GM21619 (cell line): Measurements from ENCODE around the gene MFRP.

Experiments
- ATAC-seq: cut with Tn5 transposase; IDR thresholded peaks from one replicate; pipeline ENCODE4 v1.9.1; 2021; ENCODE audit not compliant: unreplicated experiment

Gene MFRP

DNA sequence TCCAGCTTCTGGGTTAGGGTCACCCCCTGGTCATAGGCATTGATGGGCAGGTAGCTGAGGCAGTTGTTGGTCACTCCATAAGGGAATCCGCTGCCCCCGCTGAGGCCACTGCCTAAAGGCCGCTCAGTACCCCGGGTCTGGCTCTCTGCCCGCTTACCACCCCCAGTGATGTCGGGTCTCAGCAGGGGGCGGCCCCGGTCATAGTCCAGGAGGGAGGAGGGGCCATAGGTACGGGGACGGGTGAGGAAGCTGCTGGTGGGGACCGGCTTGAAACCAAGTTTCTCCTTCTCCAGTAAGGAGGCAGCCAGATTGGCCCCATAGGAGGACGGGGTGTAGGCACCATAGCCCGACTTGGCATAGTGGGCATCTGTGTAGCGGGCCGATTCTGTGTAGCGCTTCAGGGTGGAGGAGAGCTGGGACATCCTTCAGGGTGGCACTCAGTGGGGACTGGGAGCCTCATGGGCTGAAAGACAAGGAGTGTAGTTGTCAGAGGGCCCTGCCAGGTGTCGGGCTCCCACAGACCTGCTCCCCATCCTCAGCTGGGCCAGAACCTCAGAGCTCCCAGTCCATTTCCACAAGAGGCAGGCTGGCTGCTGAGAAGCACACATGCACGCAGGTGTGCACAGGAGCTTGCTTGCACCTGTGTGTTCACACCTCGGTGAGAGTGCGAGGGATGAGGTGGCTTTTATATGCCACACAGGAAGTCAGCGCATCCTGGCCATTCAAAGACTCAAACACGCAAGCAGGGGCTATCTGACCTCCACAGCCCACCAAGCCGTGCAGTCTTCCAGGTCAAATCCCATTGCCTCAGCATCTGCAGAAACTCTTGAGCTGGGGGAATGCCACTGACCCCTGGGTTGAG, 26.8 kb upstream of the MFRP start:
- no peak for ATAC-seq

DNA sequence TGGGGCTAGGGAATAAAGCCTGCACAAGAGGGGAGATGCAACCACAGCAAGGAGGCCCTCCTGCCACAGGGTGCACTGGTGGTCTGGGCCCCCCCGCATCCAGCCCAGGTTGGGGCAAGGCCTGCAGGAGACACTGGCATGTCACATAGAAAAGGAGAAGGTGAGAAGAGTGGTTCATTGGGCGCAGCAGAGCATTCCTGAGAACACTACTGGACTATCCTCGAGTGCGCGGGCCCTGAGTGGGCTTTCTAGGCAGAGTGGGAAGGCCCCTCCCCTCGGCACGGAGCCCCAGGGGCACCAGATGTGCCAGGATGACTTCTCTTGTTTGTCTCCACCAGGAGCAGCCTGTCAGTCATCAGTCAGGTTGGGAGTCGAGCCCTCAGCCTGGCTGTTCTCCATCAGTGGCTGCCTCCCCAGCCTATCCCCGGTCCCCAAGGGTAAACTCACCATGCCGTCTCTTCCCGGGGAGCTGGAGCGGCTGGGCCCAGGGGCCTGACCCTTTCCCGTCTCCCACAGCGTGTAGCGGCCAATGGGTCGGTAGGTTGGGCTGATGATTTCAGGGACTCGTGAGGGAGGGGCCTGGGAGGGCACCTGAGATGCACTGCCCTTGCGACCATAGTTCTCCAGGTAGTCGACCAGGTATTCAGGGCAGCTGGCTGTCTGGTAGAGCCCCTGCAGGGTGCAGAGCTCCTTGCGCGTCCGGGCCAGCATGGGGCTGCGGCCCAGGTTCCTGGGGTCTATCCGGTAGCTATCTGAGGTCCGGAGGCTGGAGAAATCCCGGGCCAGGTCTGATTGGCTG, 26.0 kb upstream of the MFRP start:
- ATAC-seq: no peak

DNA sequence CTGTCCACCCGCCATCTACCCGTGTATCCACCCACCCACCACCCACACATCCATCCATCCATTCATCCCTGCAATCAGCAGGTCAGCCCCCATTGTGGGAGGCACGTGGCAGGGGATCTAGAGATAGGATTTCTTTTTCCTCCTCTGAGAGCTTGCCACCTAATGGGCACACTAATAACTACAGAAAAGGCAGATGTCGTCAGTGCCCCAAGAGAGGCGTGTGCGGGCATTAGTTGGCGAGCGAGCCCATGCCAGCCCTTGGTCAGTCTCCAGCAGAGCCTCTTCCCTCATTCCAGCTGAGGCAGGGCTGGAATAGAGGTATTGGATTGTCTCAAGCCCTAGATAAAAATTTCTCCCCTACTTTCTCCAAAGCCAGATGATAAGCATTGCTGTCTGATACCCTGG, 25.3 kb upstream of the MFRP start:
- no peak for ATAC-seq

DNA sequence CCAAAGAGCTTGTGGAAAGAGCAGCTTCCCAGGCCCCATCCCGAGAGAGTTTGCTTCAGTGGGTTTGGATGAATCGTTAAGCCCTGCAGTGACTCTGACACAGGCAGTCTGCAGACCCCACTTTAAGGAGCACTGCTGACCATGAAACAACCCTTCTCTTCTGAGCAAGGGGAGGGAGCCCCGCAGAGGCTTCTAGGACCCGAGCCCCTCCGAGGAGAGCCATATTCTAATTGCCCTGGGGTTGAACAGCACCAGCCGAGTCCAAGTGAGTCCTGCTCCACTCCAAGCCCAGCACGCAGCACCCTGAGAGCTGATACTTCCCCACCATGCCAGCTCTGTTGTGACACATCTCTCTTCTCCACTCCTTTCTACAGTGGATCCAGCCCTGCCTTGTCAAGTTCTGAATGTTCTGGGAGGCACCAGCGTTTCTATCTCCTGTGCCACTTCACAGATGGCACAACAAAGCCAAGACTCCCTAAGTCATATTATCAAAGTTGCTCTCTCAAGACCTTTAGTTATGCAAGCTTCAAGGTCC, 24.6 kb upstream of the MFRP start:
- no peak for ATAC-seq

DNA sequence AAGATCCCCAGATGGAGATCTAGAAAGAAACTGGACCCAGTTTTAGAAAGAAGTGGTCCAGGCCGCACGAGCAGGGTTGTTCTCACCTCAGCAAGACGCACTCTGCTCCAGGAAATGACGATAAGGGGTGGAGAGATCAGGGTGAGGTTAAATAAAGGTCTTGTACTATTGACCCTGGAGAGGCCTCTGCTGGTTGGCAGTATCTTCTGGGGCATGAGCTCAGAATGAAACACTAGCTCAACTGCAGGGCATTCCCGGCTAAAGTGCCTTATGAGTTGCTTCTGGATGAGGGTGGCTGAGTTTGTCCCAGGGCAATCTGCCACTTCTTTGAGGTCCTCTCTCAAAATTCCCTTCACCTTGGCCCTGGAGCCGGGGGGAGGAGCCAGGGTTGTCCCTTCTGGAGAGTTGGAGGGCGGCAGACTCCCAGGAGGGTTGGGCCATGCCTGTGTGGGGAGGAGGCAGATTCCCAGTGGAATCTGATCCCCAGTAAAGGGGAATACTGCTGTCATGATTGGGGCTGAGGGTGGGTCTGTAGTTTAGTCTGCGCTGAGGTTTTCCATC, 24.1 kb upstream of the MFRP start:
- no peak for ATAC-seq

DNA sequence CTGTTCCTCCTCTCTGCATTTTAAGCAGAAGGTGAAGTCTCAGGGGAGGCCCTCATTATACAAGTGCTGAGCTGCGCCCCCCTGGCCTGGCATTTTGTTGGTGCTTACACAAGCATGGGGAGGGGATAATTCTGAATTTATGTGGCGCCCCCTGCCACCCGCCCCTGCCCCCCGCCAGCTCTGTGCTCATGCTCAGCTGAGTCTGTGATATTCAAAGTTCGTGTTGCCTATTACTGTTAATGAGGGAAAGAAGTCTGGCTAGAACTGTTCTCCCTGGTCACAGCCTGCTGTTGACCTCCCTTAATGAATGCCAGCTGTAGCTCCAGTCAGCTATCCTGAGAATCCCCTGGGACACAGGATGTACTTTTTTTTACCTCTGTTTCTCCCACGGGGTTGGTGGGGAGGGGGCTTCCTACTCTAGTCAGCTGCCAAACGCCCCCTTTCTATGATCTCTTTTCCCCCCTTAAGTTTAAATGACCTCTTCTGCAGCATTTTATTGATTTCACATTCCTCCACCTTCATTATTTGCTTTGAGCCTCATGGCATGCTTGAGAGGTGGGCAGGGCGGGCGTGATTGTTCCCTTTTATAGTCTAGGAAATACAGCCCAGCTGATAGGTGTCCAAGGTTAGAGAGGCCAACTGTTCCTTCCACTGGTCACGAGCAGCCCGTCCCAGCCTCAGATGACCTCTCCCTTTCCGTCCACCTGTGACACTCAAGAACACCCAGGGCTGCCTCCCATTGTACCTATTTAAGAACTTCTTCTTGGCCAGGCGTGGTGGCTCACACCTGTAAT, 22.8 kb upstream of the MFRP start:
- ATAC-seq: no peak

DNA sequence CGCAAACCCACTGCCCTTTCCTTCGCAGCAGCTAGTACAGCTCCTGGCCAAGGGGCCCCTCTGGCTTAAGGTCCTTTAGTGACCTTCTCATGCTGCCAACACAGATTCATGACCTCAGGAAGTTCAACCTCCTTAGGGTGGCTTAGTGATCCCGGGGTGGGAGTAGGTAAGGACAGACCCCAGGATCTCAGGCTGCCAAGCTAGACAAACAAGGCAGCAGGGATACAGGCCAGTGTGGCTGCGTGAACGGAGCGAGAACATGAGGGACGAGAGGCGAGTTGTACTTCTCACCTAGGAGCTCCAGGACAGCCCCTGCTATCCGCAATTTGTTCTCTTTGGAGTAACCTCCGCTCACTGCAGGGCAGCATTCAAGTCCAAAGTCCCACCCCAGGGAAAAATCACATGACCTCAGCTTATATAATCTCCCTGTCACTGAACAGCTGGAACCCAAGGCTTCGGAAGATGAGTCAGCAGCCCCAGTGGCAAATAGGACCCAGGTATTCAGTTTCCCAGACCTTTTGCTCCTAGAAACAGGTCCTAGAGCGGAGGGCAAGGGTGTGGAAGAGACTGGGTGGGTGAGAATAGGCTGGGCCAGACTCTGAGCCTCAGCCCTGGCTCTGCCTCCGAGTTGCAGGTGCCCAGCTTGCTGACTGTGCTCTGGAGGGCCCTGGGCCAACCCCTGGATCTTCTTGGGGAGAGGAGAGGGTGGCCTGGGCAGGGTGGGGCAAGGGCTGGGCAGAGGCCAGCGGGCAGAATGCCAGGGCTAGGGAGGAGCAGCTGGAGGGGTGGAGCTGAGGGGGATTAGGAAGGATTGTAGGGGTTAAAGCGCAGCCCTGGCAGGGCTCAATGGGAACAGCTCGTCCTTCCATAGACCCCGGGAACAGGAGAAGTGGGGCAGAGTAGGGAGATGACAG, 21.9 kb upstream of the MFRP start:
- no peak for ATAC-seq

DNA sequence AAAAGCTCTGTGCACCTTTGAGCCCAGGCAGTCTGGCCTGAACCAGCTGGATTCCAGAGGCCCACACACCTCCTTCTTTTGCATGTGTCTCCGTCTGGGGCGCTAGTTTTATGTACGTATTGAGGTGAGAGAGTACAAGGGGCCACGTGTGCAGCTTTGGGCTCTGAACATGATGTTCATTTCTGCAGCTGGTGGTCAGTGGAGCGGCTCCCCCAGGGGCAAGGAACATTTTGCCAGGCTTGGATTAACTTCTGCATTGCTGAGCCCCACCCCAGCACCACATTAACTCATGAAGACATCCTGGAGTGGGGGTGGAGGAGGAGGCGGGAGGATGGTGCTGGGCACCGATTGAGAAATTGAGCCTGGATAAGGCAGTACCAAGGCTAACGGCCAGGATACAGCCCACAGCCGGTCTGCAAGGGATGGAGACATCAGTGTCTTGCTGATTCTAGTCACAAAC, 21.2 kb upstream of the MFRP start:
- no peak for ATAC-seq

DNA sequence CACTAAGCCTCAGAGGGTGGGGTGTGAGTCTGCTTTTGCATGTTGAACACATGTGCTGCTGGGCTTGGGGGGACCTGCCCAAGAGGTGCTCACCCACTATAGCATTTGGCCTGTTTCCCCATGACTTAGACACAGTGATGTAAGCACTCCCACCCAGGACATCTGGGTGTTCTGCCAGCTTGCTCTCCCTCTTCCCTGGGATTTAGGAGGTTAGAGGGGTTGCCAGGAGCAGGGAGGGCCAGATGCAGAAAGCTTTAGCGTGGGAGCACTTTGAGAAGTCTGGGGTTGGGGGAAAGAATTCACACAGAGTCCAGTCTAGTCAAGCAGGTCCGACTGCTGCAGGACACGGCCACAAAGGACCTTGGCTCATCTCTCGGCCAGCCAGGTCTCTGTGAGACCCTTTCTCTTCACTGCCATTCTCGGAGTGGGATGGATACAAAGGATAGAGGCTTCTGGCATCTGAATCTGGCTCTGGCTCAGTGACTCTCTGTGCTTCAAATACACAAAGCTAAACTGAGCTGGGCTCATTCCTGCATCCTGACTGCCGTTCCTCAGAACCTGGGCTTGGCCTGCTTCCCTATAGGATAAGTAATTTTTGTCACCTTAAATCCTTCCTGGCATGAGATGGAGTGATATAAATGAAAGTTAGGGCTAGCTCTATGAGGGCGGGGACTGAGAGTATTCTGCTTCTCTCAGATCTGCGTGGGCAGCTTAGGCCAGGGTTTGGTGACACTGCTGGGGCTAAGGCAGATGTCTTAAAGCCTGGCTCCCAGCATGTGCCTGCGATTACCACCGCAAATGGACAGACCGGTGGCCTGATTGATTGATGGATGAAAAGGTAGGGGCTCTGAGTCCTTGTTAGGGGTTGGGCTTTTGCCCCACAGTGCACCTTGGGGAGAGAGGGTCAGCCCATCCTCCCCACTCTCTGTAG, 20.4 kb upstream of the MFRP start:
- ATAC-seq: no peak

DNA sequence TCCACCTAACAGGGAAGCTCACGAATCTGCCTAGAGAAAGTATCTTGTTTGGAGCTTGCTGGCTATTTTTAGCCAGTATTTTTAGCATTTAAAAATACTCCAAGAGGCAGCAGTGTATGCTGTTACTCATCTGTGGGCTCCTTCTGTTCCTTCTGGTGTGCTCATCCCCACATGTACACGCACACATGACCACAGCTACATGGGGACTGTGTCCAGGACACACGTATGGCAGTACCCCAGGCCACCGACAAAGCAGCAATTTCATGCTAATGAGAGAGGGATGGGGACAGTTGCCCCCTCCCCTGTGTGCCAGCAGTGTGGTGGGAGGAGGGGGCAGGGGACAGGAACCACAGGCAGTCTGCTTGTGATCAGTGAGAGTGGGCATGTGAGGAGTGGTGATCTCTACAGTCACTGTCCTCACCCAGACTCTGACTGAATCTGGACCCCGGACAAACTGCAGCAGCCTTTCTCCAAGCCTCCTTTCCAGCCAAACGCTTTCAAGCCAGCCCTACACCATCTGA, 18.6 kb upstream of the MFRP start:
- no peak for ATAC-seq

DNA sequence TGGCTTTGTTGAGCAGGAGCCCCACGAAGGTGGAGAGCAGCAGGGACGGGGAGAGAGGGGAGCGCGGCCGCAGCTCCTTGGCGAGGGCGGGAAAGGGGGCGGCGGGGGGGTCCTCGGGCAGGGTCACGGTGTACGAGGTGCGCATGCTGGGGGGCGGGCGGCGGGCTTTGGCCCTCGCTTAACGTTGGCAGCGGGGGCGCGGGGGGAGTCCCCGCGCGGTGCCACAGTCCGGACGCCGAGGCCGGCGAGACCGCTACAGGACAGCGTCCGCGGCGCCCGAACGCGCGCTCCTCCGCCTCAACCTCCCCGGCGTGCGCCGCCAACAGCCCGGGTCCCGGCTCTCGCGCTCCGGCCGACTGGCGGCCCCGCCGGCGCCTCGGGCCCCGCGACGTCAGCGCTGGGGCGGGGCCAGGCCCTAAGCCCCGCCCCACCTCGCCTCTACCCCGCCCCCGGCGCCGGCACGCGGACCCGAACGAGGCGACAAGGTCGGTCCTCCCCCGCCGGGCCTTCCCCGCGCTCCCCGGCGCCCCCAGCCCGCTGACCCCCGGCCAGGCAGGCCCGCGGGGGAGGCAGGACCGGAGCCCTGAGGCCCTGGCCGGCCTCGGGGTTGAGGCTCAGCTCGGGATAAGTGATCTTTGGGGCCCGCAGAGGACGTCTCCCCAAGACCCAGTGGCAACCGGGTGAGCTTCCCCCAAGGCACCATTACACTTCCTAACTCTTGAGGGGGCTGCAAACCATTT, 17.5 kb upstream of the MFRP start:
- ATAC-seq: no peak

DNA sequence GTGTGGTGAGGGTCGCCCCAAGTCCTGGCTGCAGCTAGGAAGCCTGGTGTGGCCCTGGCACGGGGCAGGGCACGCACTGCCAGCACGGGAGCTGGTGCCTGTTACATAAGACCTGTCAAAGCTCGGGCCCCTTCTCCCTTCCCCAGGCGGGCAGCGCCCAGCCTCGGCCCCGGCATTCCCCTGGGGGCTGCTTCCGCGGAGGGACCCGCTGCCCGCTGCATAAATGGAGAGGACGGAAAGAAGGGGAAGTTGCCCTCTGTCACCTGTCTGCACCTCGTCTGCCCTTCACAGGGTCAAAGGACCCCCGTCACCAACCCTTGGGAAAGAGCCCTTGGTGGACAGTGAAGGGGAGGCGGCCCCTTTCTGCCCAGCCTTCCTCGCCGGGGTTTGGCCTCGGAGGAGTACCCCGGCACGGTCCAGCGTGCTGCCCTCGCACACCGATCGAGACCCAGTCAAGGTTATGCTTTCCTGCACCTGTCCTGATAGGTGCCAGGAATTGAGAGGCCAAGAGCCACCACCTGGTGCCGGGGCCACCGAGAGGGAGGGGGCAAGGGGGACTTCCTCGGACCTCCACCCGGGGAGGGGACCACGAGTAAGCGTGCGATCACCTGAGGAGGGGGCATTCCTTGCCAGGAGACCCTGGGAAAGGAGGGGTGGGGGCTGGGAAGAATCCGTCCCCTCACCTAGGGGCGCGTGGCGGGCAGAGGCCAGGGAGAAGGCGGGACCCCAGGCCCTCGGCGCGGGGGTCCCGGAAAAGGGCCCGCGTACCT, 16.8 kb upstream of the MFRP start:
- ATAC-seq: no peak

DNA sequence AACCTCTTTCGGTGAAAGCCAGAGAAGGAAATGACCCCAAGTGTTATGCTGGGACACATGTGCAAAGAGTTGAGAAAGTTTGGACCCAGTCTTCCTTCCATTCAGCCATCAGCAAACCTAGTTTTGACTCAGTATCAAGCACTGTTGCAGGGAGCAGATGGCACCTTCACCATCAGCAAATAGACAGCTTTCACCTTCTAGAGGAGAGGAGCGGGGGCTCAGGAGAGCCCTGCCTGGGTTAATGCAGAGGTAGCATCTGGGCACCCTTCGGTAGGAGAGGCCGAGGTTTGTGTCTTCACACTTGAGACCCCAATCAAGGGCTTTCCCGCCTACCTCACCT, 16.2 kb upstream of the MFRP start:
- ATAC-seq: no peak

DNA sequence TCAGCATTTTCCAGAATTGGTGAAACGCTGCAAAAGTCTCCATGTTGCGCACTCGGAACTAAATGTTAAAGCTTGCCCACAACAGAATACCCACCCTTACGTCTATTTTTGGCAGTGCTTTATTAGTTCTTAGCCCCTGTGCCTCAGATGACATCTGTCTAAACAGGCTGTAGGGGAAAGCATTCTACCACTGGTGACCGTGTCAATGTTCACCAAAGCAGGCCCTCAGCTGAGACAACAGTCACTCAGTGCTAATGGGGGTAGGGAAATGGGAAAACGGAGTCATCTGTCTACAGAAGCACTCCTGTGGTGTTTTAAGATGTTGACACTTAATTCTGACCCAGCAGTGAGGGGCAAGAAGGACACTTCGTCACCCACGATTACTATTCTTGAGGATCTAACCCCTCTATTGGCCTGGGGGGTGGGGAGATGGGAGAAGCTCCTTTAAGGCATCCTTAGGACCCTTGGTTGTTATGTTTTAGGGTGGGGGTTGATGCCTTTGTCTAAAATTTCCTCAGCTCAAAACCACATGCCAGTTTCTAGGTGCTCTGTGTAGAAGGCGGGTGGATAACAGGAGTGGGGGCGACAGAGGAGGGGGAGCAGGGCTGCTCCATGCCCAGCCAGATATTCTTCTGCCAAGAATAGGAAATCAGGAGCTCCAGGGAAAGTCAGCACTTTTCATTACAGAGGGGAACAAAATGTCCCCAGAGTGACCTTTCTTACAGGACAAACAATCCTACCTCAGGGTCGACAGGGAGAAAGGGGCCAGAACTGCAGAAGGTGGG, 15.6 kb upstream of the MFRP start:
- no peak for ATAC-seq

DNA sequence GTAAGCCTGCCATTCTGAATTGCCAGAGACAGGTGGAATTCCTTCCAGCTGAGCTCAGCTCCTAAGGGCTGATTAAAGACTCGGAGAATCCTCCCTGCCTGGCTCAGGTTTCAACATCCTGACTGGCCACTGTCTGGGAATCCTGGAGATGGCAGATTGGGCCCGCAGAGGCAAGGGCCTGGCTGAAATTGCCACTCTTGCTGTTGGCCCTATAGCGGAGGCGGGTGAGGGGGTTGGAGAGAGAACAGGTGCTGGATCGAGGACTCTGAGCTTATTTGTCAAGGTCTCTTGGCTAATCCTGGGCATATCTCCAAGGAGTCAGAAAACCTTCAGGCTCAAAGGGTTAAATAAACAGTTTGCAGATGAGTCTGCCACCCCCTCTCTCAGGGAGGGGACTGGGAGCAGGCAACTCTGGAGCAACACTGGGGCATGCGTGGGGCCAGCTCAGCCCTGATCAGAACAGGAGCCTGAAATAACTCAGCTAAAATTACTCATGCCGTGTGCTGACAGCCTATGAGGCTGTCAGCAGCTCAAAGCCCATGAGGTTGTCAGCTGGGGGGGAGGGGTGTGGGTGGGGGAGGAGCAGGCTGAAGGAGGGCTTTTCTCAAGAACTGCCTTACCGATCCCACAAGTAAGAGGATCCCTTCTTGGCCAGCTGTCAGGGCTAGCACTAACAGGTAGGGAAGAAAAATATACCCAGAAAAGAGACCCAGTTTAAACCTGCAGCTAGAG, 14.7 kb upstream of the MFRP start:
- no peak for ATAC-seq
